WTC11 (cell line): ENCODE data around the gene DUSP21.
"Not testable (repeated sequence)": the region's sequence is repeated elsewhere in the genome, so short reads cannot be mapped to it uniquely, and the experiment has no call there.

Experiments
- CREB1 ChIP-seq: sonication (generic); formaldehyde crosslinking; IDR thresholded peaks from 2 replicates; pipeline ENCODE4 v1.8.0; 2023; ENCODE audit warnings: mild to moderate bottlenecking, missing genetic modification reagents
- ETV6 ChIP-seq: sonication (generic); formaldehyde crosslinking; IDR thresholded peaks from 2 replicates; pipeline ENCODE4 v1.8.1; 2022; ENCODE audit warnings: mild to moderate bottlenecking, missing genetic modification reagents
- GTF2I ChIP-seq: fragments of 250-450 bp; sonication (Bioruptor Pico); conservative IDR thresholded peaks from 2 replicates; pipeline ENCODE4 v1.4.0; 2021; ENCODE audit warnings: mild to moderate bottlenecking
- OVOL2 ChIP-seq: fragments of 250-450 bp; sonication (Bioruptor Pico); IDR thresholded peaks from 2 replicates; pipeline ENCODE4 v1.9.0; 2021; ENCODE audit warnings: mild to moderate bottlenecking, borderline replicate concordance
- ZNF121 ChIP-seq: sonication (generic); formaldehyde crosslinking; IDR thresholded peaks from 2 replicates; pipeline ENCODE4 v1.8.0; 2023; ENCODE audit warnings: missing genetic modification reagents
- ZNF396 ChIP-seq: fragments of 250-450 bp; sonication (Bioruptor Pico); IDR thresholded peaks from 2 replicates; pipeline ENCODE4 v1.8.0; 2021; ENCODE audit warnings: mild to moderate bottlenecking, moderate library complexity, borderline replicate concordance
- TF ChIP-seq, protein P1 (sequence below): sonication (generic); formaldehyde crosslinking; IDR thresholded peaks from 2 replicates; pipeline ENCODE4 v1.8.1; 2023; ENCODE audit warnings: mild to moderate bottlenecking, missing genetic modification reagents, moderate library complexity
- TF ChIP-seq, protein P2 (sequence below): sonication (generic); formaldehyde crosslinking; IDR thresholded peaks from 2 replicates; pipeline ENCODE4 v1.8.1; 2022; ENCODE audit warnings: mild to moderate bottlenecking, moderate library complexity, missing genetic modification reagents
- TF ChIP-seq, protein P3 (sequence below): fragments of 200-600 bp; IDR thresholded peaks from 2 replicates; pipeline ENCODE4 v1.8.0; 2022; ENCODE audit warnings: antibody characterized with exemption
- TF ChIP-seq, protein P4 (sequence below): sonication (generic); formaldehyde crosslinking; IDR thresholded peaks from 2 replicates; pipeline ENCODE4 v1.8.1; 2023; ENCODE audit warnings: mild to moderate bottlenecking, moderate library complexity, missing genetic modification reagents
- TF ChIP-seq, protein P5 (sequence below): sonication (generic); formaldehyde crosslinking; IDR thresholded peaks from 2 replicates; pipeline ENCODE4 v1.8.0; 2022; ENCODE audit warnings: mild to moderate bottlenecking, missing genetic modification reagents

DNA sequence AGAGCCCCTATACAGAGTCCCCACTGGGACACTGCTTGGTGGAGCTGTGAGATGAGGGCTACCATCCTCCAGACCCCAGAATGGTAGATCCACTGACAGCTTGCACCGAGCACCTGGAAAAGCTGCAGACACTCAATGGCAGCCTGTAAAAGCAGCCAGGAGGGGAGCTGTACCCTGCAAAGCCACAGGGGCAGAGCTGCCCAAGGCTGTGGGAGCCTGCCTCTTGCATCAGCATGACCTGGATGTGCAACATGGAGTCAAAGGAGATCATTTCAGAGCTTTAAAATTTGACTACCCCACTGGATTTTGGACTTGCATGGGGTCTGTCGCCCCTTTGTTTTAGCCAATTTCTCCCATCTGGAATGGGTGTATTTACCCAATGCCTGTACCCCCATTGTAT is 20.6 kb upstream of the DUSP21 start:
- not testable (repeated sequence) for TF ChIP-seq CREB1 (CRISPR knock-in tag); ETV6 (CRISPR knock-in tag); ZNF396 (CRISPR knock-in tag); GTF2I; OVOL2 (CRISPR knock-in tag); ZNF121 (CRISPR knock-in tag)
- TF ChIP-seq, protein P1, sequence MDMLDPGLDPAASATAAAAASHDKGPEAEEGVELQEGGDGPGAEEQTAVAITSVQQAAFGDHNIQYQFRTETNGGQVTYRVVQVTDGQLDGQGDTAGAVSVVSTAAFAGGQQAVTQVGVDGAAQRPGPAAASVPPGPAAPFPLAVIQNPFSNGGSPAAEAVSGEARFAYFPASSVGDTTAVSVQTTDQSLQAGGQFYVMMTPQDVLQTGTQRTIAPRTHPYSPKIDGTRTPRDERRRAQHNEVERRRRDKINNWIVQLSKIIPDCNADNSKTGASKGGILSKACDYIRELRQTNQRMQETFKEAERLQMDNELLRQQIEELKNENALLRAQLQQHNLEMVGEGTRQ = not testable (repeated sequence)
- TF ChIP-seq, protein P2, sequence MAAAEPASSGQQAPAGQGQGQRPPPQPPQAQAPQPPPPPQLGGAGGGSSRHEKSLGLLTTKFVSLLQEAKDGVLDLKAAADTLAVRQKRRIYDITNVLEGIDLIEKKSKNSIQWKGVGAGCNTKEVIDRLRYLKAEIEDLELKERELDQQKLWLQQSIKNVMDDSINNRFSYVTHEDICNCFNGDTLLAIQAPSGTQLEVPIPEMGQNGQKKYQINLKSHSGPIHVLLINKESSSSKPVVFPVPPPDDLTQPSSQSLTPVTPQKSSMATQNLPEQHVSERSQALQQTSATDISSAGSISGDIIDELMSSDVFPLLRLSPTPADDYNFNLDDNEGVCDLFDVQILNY (CRISPR knock-in tag) = not testable (repeated sequence)
- TF ChIP-seq, protein P3, sequence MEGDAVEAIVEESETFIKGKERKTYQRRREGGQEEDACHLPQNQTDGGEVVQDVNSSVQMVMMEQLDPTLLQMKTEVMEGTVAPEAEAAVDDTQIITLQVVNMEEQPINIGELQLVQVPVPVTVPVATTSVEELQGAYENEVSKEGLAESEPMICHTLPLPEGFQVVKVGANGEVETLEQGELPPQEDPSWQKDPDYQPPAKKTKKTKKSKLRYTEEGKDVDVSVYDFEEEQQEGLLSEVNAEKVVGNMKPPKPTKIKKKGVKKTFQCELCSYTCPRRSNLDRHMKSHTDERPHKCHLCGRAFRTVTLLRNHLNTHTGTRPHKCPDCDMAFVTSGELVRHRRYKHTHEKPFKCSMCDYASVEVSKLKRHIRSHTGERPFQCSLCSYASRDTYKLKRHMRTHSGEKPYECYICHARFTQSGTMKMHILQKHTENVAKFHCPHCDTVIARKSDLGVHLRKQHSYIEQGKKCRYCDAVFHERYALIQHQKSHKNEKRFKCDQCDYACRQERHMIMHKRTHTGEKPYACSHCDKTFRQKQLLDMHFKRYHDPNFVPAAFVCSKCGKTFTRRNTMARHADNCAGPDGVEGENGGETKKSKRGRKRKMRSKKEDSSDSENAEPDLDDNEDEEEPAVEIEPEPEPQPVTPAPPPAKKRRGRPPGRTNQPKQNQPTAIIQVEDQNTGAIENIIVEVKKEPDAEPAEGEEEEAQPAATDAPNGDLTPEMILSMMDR = not testable (repeated sequence)
- TF ChIP-seq, protein P4, sequence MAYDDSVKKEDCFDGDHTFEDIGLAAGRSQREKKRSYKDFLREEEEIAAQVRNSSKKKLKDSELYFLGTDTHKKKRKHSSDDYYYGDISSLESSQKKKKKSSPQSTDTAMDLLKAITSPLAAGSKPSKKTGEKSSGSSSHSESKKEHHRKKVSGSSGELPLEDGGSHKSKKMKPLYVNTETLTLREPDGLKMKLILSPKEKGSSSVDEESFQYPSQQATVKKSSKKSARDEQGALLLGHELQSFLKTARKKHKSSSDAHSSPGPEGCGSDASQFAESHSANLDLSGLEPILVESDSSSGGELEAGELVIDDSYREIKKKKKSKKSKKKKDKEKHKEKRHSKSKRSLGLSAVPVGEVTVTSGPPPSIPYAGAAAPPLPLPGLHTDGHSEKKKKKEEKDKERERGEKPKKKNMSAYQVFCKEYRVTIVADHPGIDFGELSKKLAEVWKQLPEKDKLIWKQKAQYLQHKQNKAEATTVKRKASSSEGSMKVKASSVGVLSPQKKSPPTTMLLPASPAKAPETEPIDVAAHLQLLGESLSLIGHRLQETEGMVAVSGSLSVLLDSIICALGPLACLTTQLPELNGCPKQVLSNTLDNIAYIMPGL = not testable (repeated sequence)
- TF ChIP-seq, protein P5, sequence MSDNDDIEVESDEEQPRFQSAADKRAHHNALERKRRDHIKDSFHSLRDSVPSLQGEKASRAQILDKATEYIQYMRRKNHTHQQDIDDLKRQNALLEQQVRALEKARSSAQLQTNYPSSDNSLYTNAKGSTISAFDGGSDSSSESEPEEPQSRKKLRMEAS (CRISPR knock-in tag) = not testable (repeated sequence)
